Esophagus (tissue), 2 donors: ENCODE data around the gene STARD7. TPM values are rescaled to one million over a fixed set of nuclear protein-coding genes. Genes with fewer than 3 reads are reported as not detected.
A peak's percentile ranks its signal among the peaks of the same experiment; 100 is the strongest.
"Not testable (repeated sequence)": the region's sequence is repeated elsewhere in the genome, so short reads cannot be mapped to it uniquely, and the experiment has no call there.

Source experiments
- H3K27ac ChIP-seq, 2 donors: one replicate each; pipeline ENCODE4 v1.5.1; 2013; ENCODE audit warnings: low read depth in 2 of 2, mild to moderate bottlenecking in 2 of 2, inconsistent platforms in 1 of 2, low read length in 1 of 2, moderate library complexity in 1 of 2
- H3K27me3 ChIP-seq, 2 donors: one replicate each; pipeline ENCODE4 v1.6.1; 2013; ENCODE audit warnings: low read length in 2 of 2, control low read depth in 1 of 2, mild to moderate bottlenecking in 1 of 2; ENCODE audit not compliant: insufficient read depth in 2 of 2, control insufficient read depth in 1 of 2
- H3K36me3 ChIP-seq, 2 donors: one replicate each; pipeline ENCODE4 v1.6.1; 2013; ENCODE audit warnings: low read length in 1 of 2; ENCODE audit not compliant: control insufficient read depth in 2 of 2, insufficient read depth in 2 of 2
- H3K4me1 ChIP-seq, 2 donors: one replicate each; pipeline ENCODE4 v1.6.1; 2013; ENCODE audit warnings: low read length in 1 of 2; ENCODE audit not compliant: control insufficient read depth in 2 of 2, insufficient read depth in 2 of 2
- H3K4me3 ChIP-seq, 2 donors: one replicate each; pipeline ENCODE4 v1.5.1; 2013; ENCODE audit warnings: low read length in 2 of 2, mild to moderate bottlenecking in 2 of 2, low read depth in 1 of 2, moderate library complexity in 1 of 2
- H3K9me3 ChIP-seq, 2 donors: one replicate each; pipeline ENCODE4 v1.6.1; 2013; ENCODE audit warnings: mild to moderate bottlenecking in 2 of 2, low read depth in 1 of 2, low read length in 1 of 2, moderate library complexity in 1 of 2; ENCODE audit not compliant: control insufficient read depth in 2 of 2, insufficient read depth in 1 of 2
- WGBS, 2 donors: extraction: QIAGEN DNeasy Blood & Tissue Kit; methylation state at CpG; one replicate each; pipeline ENCODE4 v1.1.7; 2013; 5-methylcytosine and 5-hydroxymethylcytosine counted together
- polyA plus RNA-seq, 2 donors: library from polyadenylated mRNA; stranded (reverse); fragments of 200-250 nt; gene quantifications; one replicate each; pipeline ENCODE4 v1.2.3, GENCODE V29; 2013
- donor health status: healthy with polysubstance abuse.
- donor health status: Bipolar disorder and iron deficiency.

STARD7 gene
- polyA plus RNA-seq, 2 donors = 21.5 to 34.9 TPM

DNA sequence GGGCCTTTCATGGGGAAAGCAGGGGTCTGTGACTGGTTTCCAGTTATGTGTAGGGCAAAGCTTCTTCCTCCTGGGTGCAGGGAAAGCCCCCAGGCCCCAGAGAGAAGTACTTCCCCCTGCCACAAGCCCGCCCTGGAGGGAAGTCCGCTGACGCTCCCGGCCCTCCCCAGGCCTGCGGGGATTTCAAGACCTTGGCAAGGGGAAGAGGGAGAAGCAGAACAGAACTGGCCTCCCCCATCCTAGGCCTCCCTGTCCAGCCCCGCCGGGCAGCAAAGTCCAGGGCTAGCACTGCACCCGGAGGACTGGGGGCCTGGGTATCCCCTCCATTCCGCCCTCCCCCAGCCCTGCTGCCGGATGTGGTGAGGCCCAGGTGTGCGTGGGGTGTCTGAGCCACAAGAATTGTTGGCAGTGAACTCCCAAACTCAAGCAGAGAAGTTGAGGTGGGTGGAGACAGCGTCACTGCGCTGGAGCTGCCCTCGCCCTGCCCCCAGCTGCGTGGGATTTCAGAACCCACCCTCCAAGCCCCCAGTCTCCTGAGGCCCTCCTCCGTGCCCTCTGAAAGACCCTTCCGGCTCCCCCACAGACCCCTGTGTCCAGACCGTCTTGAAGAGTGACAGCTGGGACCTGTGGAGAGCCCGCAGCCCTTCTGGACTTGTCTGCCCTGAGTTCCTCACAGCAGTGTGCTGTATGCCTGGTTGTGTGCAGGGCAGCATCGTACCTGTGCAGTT is 62.3 kb downstream of the STARD7 start:
- no peaks in the 10 kb centered on the region for H3K36me3 ChIP-seq
- WGBS, 2 donors = 58 to 64% methylated on average over 20 of the region's 20 CpGs
- peak overlapping the region; percentile 60 to 69 for H3K27ac ChIP-seq
- peaks cover 14 to 17% of the 10 kb centered on the region in 2 donors for H3K4me1 ChIP-seq
- no peaks in the 10 kb centered on the region for H3K27me3 ChIP-seq
- no peaks in the 10 kb centered on the region for H3K9me3 ChIP-seq
- no peak overlapping the region for H3K4me3 ChIP-seq

DNA sequence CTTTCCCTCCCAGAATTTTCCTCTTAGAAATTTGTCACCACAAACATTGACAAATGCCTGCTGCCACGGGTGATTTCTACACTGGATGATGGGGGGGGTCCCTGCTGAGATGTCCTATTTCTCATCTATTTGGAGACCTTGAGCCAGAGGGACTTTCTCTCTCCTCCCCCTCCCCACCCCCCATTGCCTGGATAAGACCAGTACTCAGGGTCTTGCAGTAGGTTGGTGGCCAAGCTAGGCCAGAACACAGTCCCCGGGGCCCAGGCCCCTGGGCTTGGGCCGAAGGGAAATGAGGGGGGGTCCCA is 62.8 kb downstream of the STARD7 start:
- 46 to 54% methylated on average over 3 of the region's 3 CpGs for WGBS, 2 donors
- Histone ChIP-seq H3K9me3 (no peaks in the 10 kb centered on the region), H3K27me3 (no peaks in the 10 kb centered on the region), H3K27ac (peak overlapping the region; percentile 60 to 69), H3K4me1 (peaks cover 14 to 17% of the 10 kb centered on the region in 2 donors), H3K4me3 (no peak overlapping the region), H3K36me3 (no peaks in the 10 kb centered on the region)

DNA sequence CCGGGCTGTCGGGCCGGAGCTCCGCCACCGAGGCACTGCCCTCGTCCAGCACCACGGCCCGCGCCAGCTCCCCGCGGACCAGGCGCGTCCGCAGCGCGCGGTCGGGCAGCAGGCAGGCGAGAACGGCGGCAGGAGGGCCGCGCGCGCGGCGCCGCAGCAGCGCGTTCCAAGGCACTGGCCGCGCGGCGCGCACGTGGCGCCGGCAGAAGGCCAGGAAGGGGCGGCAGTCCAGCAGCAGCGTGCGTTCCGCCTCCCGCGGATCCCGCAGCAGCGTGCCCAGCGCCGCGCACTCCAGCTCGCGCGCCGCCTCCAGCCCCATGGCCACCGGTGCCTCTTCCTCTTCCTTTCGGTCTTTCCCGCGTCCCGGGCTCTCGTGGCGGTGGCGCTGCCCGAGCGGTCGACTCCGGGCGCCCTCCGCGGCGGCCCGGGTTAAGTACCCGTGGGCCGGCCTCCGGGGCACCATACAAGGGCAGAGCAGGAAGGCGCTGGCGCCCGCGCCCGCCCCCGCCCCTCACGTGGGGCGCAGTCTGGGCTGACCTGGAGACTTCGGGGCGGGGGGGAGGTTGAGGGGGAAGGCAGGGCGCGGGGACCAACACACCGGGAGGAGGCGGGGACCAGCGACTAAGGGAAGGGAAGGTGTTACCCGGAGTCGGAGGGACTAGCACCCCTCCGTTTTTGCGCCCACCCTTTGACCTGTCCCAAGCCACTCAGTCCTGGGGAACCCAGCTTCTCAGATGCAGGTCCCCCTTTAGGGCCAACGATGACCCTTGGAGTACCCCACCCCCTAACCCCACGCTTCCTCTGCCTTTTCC is 63.4 kb downstream of the STARD7 start, which contains the start of gene DUSP2:
Gene DUSP2, minus strand, starts transcription at position 405 of the 812 bp plus-strand sequence. Its CDS starts 86 bp downstream, at position 319.
- H3K27ac ChIP-seq = peak within 1 kb of the TSS; percentile 60 to 69
- 2% methylated on average over 78 to 94 of the region's 94 CpGs for WGBS, 2 donors
- no peaks in the 10 kb centered on the region for H3K27me3 ChIP-seq
- H3K36me3 ChIP-seq = no peaks in the 10 kb centered on the region
- H3K4me3 ChIP-seq = peak within 1 kb of the TSS; percentile 60 to 68
- peaks cover 14 to 17% of the 10 kb centered on the region in 2 donors for H3K4me1 ChIP-seq
- no peaks in the 10 kb centered on the region for H3K9me3 ChIP-seq

DNA sequence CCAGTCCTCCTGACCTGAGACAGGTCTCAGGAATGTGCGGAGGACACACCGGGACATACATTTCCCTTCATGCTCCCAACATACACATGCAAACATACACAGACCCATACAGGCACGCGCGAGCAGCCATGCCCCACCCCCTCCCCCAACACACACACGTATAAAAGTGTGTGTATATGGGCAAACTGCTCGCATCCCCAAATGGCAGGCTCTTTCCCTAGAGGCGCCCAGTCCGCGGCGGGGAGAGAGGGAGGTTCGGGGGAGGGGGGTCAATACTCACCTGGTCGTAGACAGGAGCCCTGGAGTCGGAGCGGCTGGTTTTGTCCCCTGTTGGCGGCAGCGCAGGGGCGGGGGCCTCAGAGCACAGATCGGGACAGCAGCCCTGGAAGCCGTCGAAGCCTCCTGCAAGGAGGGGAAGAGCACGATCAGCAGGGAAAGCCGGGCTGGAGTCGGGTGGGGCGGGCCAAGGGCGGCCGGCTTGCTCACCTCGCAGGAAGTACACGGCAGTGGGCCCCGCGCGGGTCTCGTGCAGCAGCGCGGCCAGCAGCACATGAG is 64.1 kb downstream of the STARD7 start:
- Histone ChIP-seq H3K4me3 (peak overlapping the region; percentile 60 to 68), H3K9me3 (no peaks in the 10 kb centered on the region), H3K27me3 (no peaks in the 10 kb centered on the region), H3K27ac (peak overlapping the region in 1 of 2 donors; percentile 43), H3K4me1 (peaks cover 14 to 17% of the 10 kb centered on the region in 2 donors), H3K36me3 (no peaks in the 10 kb centered on the region)
- WGBS, 2 donors = 5% methylated on average over 33 to 35 of the region's 35 CpGs

DNA sequence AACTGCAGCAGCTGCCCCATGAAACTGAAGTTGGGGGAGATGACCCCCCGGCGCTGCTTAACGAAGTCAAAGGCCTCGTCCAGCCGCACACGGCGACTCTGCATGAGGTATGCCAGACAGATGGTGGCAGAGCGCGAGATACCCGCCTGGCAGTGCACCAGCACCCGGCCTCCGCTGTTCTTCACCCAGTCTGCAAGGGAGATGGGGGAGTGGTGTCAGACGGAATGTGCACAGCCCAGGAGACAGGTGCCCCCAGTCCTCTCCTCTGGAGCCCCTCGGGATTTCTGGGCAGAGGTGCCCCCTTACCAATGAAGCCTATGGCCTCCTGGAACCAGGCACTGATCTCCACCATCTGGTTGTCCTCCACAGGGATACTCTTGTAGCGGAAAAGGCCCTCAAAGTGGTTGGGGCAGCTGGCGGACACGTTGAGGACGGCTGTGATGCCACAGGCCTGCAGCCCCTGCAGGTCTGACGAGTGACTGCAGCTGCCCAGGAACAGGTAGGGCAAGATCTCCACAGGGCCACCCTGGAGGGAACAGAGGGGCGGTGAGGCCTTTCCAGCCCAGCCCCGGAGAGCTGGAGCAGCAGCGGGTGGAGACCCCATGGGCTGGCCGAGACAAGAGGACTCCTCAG is 64.7 kb downstream of the STARD7 start:
- Histone ChIP-seq H3K36me3 (no peaks in the 10 kb centered on the region), H3K27me3 (no peaks in the 10 kb centered on the region), H3K9me3 (no peaks in the 10 kb centered on the region), H3K4me3 (peak overlapping the region; percentile 60 to 68), H3K27ac (no peak overlapping the region), H3K4me1 (peaks cover 14 to 20% of the 10 kb centered on the region in 2 donors)
- WGBS, 2 donors = 72 to 74% methylated on average over 23 of the region's 23 CpGs

DNA sequence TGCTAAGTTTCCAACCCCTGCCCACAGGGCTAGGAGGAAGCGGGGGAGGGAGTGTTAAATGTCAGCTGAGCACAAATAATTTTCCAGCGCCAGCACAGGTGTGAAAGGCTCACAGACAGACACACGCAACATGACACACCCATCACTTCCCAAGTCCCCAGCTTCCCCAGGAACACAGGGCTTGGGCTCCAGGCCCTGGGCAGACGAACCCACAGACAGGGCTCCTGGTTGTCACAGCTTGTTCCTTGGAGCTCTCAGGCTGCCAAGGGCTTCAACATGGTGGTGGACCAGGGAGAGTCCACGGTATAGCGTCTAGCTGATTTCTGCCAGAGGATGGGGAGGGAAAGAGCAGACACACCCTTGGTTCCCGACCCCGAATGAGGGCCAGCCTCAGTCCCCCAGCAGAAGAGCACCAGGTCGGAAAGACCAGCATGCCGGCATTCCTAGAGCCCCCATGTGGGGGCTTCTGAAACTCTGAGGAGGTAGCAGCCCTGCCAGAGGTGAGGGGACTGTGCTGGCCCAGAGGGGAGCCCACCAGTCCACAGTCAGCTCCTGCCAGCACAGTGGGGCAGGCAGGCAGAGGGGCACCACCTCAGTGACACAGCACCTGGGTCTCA is 65.3 kb downstream of the STARD7 start:
- H3K36me3 ChIP-seq = no peaks in the 10 kb centered on the region
- no peaks in the 10 kb centered on the region for H3K27me3 ChIP-seq
- H3K4me3 ChIP-seq = peak overlapping the region in 1 of 2 donors; percentile 68
- WGBS, 2 donors = 75 to 79% methylated on average over 10 of the region's 10 CpGs
- H3K4me1 ChIP-seq = peaks cover 10 to 23% of the 10 kb centered on the region in 2 donors
- H3K9me3 ChIP-seq = no peaks in the 10 kb centered on the region
- no peak overlapping the region for H3K27ac ChIP-seq

DNA sequence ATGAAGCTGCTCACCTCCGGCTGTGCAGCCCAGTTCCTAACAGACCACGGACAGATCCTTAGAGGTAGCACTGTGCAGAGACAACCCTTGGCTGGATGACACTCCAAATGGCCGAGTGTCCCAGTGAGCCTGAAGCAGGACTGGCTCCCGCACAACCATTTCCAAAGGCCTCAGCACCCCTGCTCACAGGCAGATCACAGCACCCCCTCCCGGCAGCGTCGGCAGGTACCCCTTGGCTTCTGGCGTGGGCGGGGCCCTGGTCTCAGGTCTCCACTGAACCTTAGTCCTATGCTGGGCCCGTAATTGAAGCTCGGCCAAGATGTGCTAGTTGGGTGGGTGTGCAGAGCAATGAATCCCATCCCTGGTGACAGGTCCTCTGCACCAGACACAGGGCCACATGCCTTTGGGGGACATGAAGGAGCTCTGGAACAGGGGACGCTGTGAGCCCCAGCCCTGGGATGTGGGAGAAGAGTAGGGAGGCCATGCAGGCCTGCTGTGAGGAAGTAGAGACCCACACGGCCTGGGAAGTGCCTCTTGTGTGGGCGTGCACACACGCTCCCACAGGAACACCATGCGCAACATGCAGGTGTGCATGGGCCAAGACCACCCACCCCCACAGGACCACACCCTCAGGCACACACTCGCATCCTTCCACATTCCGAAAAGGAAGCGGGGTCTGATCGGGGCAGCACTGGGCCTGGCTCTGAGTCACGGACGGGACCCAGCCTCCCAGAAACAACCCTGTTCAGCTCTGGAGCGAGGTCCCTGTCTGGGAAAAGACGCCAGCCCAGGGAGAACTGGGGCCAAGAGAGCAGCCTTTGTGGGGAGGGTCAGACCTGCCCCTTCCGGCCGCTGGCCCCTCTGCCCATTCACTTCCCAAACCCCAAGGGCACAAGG is 66.2 kb downstream of the STARD7 start:
- Histone ChIP-seq H3K36me3 (no peaks in the 10 kb centered on the region), H3K27me3 (no peaks in the 10 kb centered on the region), H3K4me3 (no peak overlapping the region), H3K27ac (no peak overlapping the region), H3K9me3 (no peaks in the 10 kb centered on the region), H3K4me1 (peaks cover 9 to 26% of the 10 kb centered on the region in 2 donors)
- WGBS, 2 donors = 79% methylated on average over 26 of the region's 26 CpGs

DNA sequence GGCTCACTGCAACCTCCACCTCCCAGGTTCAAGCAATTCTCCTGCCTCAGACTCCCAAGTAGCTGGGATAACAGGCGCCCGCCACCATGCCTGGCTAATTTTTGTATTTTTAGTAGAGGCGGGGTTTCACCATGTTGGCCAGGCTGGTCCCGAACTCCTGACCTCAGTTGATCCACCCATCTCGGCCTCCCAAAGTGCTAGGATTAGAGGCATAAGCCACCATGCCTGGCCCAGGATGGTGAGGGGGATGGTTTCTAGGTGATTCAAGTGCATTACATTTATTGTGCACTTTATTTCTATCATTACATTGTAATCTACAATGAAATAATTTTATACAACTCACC is 67.0 kb downstream of the STARD7 start:
- not testable (repeated sequence) for H3K27ac ChIP-seq, H3K9me3 ChIP-seq, H3K27me3 ChIP-seq, H3K4me3 ChIP-seq, H3K36me3 ChIP-seq
- WGBS, 2 donors = 95% methylated on average over 5 of the region's 5 CpGs
- H3K4me1 ChIP-seq = peaks cover 9 to 24% of the 10 kb centered on the region in 2 donors
